ENCODE data around the gene CACNA1B.

- TF ChIP-seq POLR2AphosphoS5 (IDR thresholded peaks at IDR 0.05) (no peak), POLR2A (IDR thresholded peaks at IDR 0.05) (no peak), CTCF (IDR thresholded peaks at IDR 0.05) (no peak), EP300 (IDR thresholded peaks at IDR 0.05) (no peak)
Measured at GRCh38 chr9:137977571-137978261, 100.1 kb downstream of the CACNA1B start.

Measured in gastroesophageal sphincter (tissue), 3 donors.